ENCODE data around the gene FBXW7. TPM values are rescaled to one million over a fixed set of nuclear protein-coding genes. Genes with fewer than 3 reads are reported as not detected.

FBXW7 gene
- total and polyA plus RNA-seq, 4 donors = 7.6 to 82.1 (median 20.6) TPM

DNA sequence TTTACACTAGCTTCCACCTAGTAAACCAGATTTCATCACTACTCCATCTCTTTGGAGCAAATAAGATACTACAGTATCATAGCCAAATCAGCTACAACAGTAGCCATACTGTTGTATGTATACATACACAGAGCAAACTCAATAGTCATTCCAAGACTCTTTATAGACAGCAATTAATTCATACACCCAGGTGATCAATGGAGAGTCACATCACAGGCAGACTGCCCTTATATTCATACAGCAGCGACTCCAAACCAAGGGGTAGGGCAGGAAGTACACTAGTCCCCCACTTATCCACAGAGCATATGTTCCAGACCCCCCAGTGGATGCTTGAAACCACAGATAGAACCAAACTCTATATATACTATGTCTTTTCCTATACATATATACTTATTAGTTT, 76.6 kb downstream of the FBXW7 start:
- no peak overlapping the region for H3K9ac ChIP-seq (ENCODE audit: insufficient read depth in 1 of 2, low read length in 2 of 2)
- no peak overlapping the region for H3K27ac ChIP-seq (ENCODE audit: low read depth in 1 of 2, low read length in 1 of 2)
- WGBS, 2 donors = 86 to 95% methylated on average over 1 of the region's 1 CpG
- H3K27me3 ChIP-seq (ENCODE audit: control insufficient read depth in 3 of 3, insufficient read depth in 3 of 3, low read length in 2 of 3) = no peaks in the 10 kb centered on the region
- TF ChIP-seq, protein P1, sequence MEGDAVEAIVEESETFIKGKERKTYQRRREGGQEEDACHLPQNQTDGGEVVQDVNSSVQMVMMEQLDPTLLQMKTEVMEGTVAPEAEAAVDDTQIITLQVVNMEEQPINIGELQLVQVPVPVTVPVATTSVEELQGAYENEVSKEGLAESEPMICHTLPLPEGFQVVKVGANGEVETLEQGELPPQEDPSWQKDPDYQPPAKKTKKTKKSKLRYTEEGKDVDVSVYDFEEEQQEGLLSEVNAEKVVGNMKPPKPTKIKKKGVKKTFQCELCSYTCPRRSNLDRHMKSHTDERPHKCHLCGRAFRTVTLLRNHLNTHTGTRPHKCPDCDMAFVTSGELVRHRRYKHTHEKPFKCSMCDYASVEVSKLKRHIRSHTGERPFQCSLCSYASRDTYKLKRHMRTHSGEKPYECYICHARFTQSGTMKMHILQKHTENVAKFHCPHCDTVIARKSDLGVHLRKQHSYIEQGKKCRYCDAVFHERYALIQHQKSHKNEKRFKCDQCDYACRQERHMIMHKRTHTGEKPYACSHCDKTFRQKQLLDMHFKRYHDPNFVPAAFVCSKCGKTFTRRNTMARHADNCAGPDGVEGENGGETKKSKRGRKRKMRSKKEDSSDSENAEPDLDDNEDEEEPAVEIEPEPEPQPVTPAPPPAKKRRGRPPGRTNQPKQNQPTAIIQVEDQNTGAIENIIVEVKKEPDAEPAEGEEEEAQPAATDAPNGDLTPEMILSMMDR (IDR thresholded peaks at IDR 0.05; ENCODE audit: control extremely low read depth, extremely low read depth) = no peak
- H3K36me3 ChIP-seq (ENCODE audit: control insufficient read depth in 4 of 4, insufficient read depth in 4 of 4, low read length in 4 of 4) = no peaks in the 10 kb centered on the region
- no peaks in the 10 kb centered on the region for H3K9me3 ChIP-seq (ENCODE audit: control insufficient read depth in 4 of 4, insufficient read depth in 3 of 4, low read length in 3 of 4)
- DNase-seq = no peak
- no peak overlapping the region for H3K4me3 ChIP-seq
- peaks cover 0 to 7% (median 0%) of the 10 kb centered on the region in 5 donors for H3K4me1 ChIP-seq (ENCODE audit: control insufficient read depth in 5 of 5, insufficient read depth in 5 of 5, low read length in 5 of 5)
- ATAC-seq (ENCODE audit: insufficient read depth, low FRiP score) = no peak

DNA sequence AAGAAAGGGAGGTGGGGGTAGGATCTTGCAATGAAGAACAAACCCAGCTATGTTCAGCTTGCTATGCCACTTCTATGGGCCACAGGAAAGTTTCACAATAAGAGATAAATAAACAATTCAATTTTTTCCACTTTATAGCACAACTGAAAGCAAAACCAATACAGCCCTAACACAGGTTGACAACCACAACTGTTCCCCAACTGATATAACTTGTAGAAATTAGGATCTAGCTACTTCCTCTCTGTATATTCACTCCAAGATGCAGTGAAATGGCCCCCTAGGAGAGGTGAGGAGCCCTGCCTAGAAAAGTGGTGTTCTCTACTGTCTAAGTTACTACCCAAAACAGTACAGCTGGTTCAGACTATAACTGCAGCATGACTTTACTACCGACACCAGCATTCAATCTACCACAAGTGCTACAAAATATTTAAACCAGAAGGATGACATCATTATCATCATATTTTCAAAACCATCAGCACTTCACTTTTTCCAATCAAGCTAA, 77.0 kb downstream of the FBXW7 start:
- WGBS, 2 donors = 29 to 54% methylated on average over 1 of the region's 1 CpG
- ATAC-seq (ENCODE audit: insufficient read depth, low FRiP score) = peak; percentile 21
- peak overlapping the region in 1 of 2 donors; percentile 31 for H3K27ac ChIP-seq (ENCODE audit: low read depth in 1 of 2, low read length in 1 of 2)
- no peak overlapping the region for H3K4me3 ChIP-seq
- no peak overlapping the region for H3K9ac ChIP-seq (ENCODE audit: insufficient read depth in 1 of 2, low read length in 2 of 2)
- H3K27me3 ChIP-seq (ENCODE audit: control insufficient read depth in 3 of 3, insufficient read depth in 3 of 3, low read length in 2 of 3) = no peaks in the 10 kb centered on the region
- TF ChIP-seq, protein P1 (IDR thresholded peaks at IDR 0.05; ENCODE audit: control extremely low read depth, extremely low read depth) = no peak
- DNase-seq = no peak
- no peaks in the 10 kb centered on the region for H3K36me3 ChIP-seq (ENCODE audit: control insufficient read depth in 4 of 4, insufficient read depth in 4 of 4, low read length in 4 of 4)
- peaks cover 0 to 7% (median 0%) of the 10 kb centered on the region in 5 donors for H3K4me1 ChIP-seq (ENCODE audit: control insufficient read depth in 5 of 5, insufficient read depth in 5 of 5, low read length in 5 of 5)
- H3K9me3 ChIP-seq (ENCODE audit: control insufficient read depth in 4 of 4, insufficient read depth in 3 of 4, low read length in 3 of 4) = no peaks in the 10 kb centered on the region

DNA sequence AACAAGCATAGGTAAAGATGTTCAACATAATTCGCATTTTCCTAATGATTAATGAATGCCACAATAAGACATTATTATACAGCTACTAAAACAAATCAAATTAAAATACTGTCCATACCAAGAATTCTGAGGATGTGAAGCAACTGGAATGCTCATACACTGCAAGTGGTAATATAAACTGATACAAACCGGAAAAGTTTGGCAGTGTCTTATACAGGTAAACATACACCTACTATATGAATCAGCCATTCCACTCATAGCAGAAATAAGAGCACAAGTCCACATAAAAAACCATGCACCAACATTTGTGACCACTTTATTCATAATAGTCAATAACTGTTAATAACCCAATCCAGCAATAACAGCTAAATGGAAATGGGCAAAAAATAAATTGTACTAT, 79.3 kb downstream of the FBXW7 start:
- H3K9me3 ChIP-seq (ENCODE audit: control insufficient read depth in 4 of 4, insufficient read depth in 3 of 4, low read length in 3 of 4) = no peaks in the 10 kb centered on the region
- H3K9ac ChIP-seq (ENCODE audit: insufficient read depth in 1 of 2, low read length in 2 of 2) = no peak overlapping the region
- DNase-seq (no peak), ATAC-seq (ENCODE audit: insufficient read depth, low FRiP score) (no peak)
- peaks cover 0 to 4% (median 0%) of the 10 kb centered on the region in 5 donors for H3K4me1 ChIP-seq (ENCODE audit: control insufficient read depth in 5 of 5, insufficient read depth in 5 of 5, low read length in 5 of 5)
- 90 to 99% methylated on average over 2 of the region's 2 CpGs for WGBS, 2 donors
- H3K4me3 ChIP-seq = no peak overlapping the region
- H3K36me3 ChIP-seq (ENCODE audit: control insufficient read depth in 4 of 4, insufficient read depth in 4 of 4, low read length in 4 of 4) = no peaks in the 10 kb centered on the region
- H3K27me3 ChIP-seq (ENCODE audit: control insufficient read depth in 3 of 3, insufficient read depth in 3 of 3, low read length in 2 of 3) = no peaks in the 10 kb centered on the region
- TF ChIP-seq, protein P1 (IDR thresholded peaks at IDR 0.05; ENCODE audit: control extremely low read depth, extremely low read depth) = no peak
- H3K27ac ChIP-seq (ENCODE audit: low read depth in 1 of 2, low read length in 1 of 2) = no peak overlapping the region

DNA sequence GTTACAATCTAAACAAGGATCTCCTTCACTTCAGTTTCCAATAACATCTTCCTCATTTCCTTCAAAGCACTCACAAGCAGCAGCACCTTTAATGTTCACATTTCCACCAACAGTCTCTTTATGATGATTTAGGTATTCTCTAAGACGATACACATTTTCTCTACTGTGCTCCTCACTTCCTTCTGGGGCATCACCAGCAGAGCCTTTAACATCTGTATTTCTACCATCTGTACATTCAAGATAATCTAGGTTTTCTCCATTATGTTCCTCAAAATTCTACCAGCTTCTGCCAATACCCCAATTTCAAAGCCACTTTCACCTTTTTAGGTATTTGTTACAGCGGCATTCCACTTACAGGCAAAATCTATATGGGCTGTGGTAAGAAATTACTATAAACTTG, 80.6 kb downstream of the FBXW7 start:
- no peak overlapping the region for H3K9ac ChIP-seq (ENCODE audit: insufficient read depth in 1 of 2, low read length in 2 of 2)
- WGBS, 2 donors = 57 to 89% methylated on average over 2 of the region's 2 CpGs
- H3K9me3 ChIP-seq (ENCODE audit: control insufficient read depth in 4 of 4, insufficient read depth in 3 of 4, low read length in 3 of 4) = no peaks in the 10 kb centered on the region
- ATAC-seq (ENCODE audit: insufficient read depth, low FRiP score) (no peak), DNase-seq (no peak)
- peaks cover 0 to 4% (median 0%) of the 10 kb centered on the region in 5 donors for H3K4me1 ChIP-seq (ENCODE audit: control insufficient read depth in 5 of 5, insufficient read depth in 5 of 5, low read length in 5 of 5)
- H3K27me3 ChIP-seq (ENCODE audit: control insufficient read depth in 3 of 3, insufficient read depth in 3 of 3, low read length in 2 of 3) = no peaks in the 10 kb centered on the region
- H3K27ac ChIP-seq (ENCODE audit: low read depth in 1 of 2, low read length in 1 of 2) = no peak overlapping the region
- H3K36me3 ChIP-seq (ENCODE audit: control insufficient read depth in 4 of 4, insufficient read depth in 4 of 4, low read length in 4 of 4) = no peaks in the 10 kb centered on the region
- TF ChIP-seq, protein P1 (IDR thresholded peaks at IDR 0.05; ENCODE audit: control extremely low read depth, extremely low read depth) = no peak
- H3K4me3 ChIP-seq = no peak overlapping the region

Measured in lung (tissue), 12 donors.